Neural progenitor cell (in vitro differentiated cells): ENCODE results near the gene CKAP4.

Source experiments
- EZH2 ChIP-seq: fragments of 200-600 bp; sonication (generic); IDR thresholded peaks from 2 replicates; pipeline ENCODE4 v1.6.1; 2017; ENCODE audit warnings: antibody characterized with exemption, mild to moderate bottlenecking, moderate library complexity
- TF ChIP-seq, protein P1 (sequence below): fragments of 200-600 bp; sonication (generic); IDR thresholded peaks from 2 replicates; pipeline ENCODE4 v1.5.1; 2017; ENCODE audit warnings: antibody characterized with exemption, mild to moderate bottlenecking

DNA sequence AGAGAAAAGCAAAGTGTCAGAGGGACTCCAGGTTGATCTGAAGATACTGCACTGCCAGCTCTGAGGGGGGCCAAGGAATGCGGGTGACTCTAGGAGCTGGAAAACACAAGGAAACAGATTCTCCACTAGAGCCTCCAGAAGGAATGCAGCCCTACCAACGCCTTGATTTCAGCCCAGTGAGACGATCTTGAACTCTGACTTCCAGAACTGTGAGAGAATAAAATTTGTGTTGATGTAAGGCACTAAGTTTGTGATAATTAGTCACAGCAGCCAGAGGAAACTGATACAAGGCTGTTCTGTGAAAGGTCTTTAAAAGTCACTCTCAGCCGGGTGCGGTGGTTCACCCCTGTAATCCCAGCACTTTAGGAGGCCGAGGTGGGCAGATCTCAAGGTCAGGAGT, 34.2 kb downstream of the CKAP4 start:
- TF ChIP-seq, protein P1, sequence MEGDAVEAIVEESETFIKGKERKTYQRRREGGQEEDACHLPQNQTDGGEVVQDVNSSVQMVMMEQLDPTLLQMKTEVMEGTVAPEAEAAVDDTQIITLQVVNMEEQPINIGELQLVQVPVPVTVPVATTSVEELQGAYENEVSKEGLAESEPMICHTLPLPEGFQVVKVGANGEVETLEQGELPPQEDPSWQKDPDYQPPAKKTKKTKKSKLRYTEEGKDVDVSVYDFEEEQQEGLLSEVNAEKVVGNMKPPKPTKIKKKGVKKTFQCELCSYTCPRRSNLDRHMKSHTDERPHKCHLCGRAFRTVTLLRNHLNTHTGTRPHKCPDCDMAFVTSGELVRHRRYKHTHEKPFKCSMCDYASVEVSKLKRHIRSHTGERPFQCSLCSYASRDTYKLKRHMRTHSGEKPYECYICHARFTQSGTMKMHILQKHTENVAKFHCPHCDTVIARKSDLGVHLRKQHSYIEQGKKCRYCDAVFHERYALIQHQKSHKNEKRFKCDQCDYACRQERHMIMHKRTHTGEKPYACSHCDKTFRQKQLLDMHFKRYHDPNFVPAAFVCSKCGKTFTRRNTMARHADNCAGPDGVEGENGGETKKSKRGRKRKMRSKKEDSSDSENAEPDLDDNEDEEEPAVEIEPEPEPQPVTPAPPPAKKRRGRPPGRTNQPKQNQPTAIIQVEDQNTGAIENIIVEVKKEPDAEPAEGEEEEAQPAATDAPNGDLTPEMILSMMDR, result no peak
- TF ChIP-seq EZH2, result no peak
